C4-2B (cell line): Measurements from ENCODE around the gene REC114.

Experiments
- H3K27ac ChIP-seq: fragments of 450-650 bp; 2 replicates; pipeline ENCODE4 v1.5.1; 2017
- ZFX ChIP-seq: fragments of 450-650 bp; IDR thresholded peaks from 2 replicates; pipeline ENCODE4 v1.6.1; 2017
- TF ChIP-seq, protein P1 (sequence below): fragments of 450-650 bp; conservative IDR thresholded peaks from 2 replicates; pipeline ENCODE4 v1.5.1; 2017; ENCODE audit warnings: mild to moderate bottlenecking

Gene REC114

GRCh38 chr15:73583544-73583943 lies 140.6 kb downstream of the REC114 start:
- H3K27ac ChIP-seq = no peak overlapping the region
- TF ChIP-seq, protein P1, sequence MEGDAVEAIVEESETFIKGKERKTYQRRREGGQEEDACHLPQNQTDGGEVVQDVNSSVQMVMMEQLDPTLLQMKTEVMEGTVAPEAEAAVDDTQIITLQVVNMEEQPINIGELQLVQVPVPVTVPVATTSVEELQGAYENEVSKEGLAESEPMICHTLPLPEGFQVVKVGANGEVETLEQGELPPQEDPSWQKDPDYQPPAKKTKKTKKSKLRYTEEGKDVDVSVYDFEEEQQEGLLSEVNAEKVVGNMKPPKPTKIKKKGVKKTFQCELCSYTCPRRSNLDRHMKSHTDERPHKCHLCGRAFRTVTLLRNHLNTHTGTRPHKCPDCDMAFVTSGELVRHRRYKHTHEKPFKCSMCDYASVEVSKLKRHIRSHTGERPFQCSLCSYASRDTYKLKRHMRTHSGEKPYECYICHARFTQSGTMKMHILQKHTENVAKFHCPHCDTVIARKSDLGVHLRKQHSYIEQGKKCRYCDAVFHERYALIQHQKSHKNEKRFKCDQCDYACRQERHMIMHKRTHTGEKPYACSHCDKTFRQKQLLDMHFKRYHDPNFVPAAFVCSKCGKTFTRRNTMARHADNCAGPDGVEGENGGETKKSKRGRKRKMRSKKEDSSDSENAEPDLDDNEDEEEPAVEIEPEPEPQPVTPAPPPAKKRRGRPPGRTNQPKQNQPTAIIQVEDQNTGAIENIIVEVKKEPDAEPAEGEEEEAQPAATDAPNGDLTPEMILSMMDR = no peak
- TF ChIP-seq ZFX = no peak

- no peak for TF ChIP-seq ZFX
- TF ChIP-seq, protein P1 = no peak
- H3K27ac ChIP-seq = no peak overlapping the region
Observed at GRCh38 chr15:73584699-73585420, 141.9 kb downstream of the REC114 start.

GRCh38 chr15:73585871-73586654 lies 143.1 kb downstream of the REC114 start:
- H3K27ac ChIP-seq = no peak overlapping the region
- TF ChIP-seq ZFX = no peak
- TF ChIP-seq, protein P1 = no peak

DNA sequence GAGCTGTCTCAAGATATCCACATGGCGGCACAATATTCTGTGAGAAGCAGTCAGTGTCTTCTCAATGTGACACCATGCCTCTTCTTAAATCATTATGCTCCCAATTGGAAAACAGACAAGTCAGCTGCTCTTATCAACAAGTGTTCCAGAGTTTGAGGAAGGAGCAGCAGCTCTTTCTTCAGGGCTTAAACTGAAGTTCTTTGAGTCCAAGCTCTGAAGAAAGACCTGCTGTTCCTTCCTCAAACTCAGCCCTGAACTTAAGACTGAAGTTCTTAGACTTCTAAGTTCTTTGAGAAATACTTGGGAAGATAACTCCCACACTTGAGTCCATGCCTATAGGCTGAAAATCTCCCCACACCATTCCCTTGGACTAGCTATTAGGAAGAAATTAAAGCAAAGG lies 146.8 kb downstream of the REC114 start:
- TF ChIP-seq ZFX = no peak
- TF ChIP-seq, protein P1 = no peak
- H3K27ac ChIP-seq = no peak overlapping the region

- TF ChIP-seq, protein P1 = no peak
- no peak for TF ChIP-seq ZFX
- no peak overlapping the region for H3K27ac ChIP-seq
Observed at GRCh38 chr15:73590263-73590662, 147.3 kb downstream of the REC114 start.

GRCh38 chr15:73593304-73594074 lies 150.5 kb downstream of the REC114 start:
- TF ChIP-seq, protein P1 = no peak
- TF ChIP-seq ZFX = no peak
- H3K27ac ChIP-seq = no peak overlapping the region

GRCh38 chr15:73594109-73594508 lies 151.1 kb downstream of the REC114 start:
- TF ChIP-seq ZFX = no peak
- TF ChIP-seq, protein P1 = no peak
- H3K27ac ChIP-seq = no peak overlapping the region
